Vagina (tissue), 2 donors: Measurements from ENCODE around the gene RRN3.

Experiments
- POLR2A ChIP-seq, 2 donors: fragments of 450-650 bp; IDR thresholded peaks; one replicate each; pipeline ENCODE4 v1.6.1; 2017; ENCODE audit warnings: antibody characterized with exemption in 2 of 2, mild to moderate bottlenecking in 2 of 2, moderate library complexity in 2 of 2
- POLR2AphosphoS5 ChIP-seq, 2 donors: sonication (generic); formaldehyde crosslinking; IDR thresholded peaks; one replicate each; pipeline ENCODE4 v1.9.0; 2017; ENCODE audit warnings: antibody characterized with exemption in 2 of 2, mild to moderate bottlenecking in 2 of 2, low read depth in 1 of 2; ENCODE audit not compliant: insufficient read depth in 1 of 2
- TF ChIP-seq, protein P1 (sequence below), 3 experiments: fragments of 450-650 bp in 2 of 3; fragments of 200-600 bp in 1 of 3; sonication (generic) in 1 of 3; IDR thresholded peaks; one replicate each; pipeline ENCODE4 v1.5.1; 2017 to 2019; ENCODE audit warnings: antibody characterized with exemption in 3 of 3, mild to moderate bottlenecking in 2 of 3, moderate library complexity in 2 of 3

DNA sequence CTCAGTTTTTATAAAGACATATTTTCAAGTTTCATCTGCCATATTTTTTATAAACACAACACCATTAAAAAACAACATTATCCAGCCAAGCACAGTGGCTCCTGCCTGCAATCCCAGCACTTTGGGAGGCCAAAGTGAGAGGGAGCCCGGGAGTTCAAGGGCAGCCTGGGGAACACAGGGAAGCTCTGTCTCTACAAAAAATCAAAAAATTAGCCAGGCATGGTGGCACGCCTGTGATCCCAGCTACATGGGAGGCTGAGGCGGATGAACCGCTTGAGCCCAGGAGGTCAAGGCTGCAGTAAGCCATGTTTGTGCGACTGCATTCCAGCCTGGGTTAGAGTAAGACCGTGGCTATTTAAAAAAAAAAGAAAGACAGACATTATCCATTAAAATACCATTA, 21.0 kb downstream of the RRN3 start:
- no peak for TF ChIP-seq POLR2A (IDR thresholded peaks at IDR 0.05)
- TF ChIP-seq POLR2AphosphoS5 (IDR thresholded peaks at IDR 0.05; ENCODE audit: insufficient read depth in 1 of 2, low read depth in 1 of 2): no peak
- TF ChIP-seq, protein P1, sequence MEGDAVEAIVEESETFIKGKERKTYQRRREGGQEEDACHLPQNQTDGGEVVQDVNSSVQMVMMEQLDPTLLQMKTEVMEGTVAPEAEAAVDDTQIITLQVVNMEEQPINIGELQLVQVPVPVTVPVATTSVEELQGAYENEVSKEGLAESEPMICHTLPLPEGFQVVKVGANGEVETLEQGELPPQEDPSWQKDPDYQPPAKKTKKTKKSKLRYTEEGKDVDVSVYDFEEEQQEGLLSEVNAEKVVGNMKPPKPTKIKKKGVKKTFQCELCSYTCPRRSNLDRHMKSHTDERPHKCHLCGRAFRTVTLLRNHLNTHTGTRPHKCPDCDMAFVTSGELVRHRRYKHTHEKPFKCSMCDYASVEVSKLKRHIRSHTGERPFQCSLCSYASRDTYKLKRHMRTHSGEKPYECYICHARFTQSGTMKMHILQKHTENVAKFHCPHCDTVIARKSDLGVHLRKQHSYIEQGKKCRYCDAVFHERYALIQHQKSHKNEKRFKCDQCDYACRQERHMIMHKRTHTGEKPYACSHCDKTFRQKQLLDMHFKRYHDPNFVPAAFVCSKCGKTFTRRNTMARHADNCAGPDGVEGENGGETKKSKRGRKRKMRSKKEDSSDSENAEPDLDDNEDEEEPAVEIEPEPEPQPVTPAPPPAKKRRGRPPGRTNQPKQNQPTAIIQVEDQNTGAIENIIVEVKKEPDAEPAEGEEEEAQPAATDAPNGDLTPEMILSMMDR (IDR thresholded peaks at IDR 0.05): no peak
